ENCODE data around the gene ATRNL1.

The ATRNL1 gene

DNA sequence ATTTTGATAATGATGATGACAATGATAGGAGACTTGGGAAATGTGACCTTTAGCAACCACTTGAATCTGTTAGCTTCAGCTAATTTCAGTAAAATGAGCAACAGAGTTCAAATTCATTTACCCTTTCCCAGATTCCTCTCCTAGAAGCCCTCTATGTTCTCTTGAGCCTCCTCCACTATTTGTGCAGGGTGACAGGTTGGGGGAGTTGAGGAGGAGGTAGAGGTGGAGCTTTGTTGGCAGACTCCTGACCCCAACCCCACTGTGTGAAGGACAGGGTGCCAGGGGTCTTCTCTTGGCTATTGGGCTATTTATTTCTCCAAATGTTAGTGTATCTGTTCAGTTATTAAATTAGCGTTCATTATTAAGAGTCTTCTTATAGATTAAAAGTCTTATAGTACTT is 757.5 kb downstream of the ATRNL1 start:
- Histone ChIP-seq H3K79me2 (ENCODE audit: control insufficient read depth, low read length) (no peaks in the 10 kb centered on the region), H3K4me3 (ENCODE audit: low read length) (no peak overlapping the region), H3K4me2 (ENCODE audit: low read length) (no peak overlapping the region), H3K36me3 (ENCODE audit: control insufficient read depth, low read length) (no peaks in the 10 kb centered on the region), H3K4me1 (ENCODE audit: control insufficient read depth, low read length) (no peaks in the 10 kb centered on the region), H3K9me2 (replicated peaks; ENCODE audit: control insufficient read depth, low read length) (no peaks in the 10 kb centered on the region), H3K9me3 (ENCODE audit: control insufficient read depth, insufficient read depth, low read length) (no peaks in the 10 kb centered on the region), H4K20me1 (ENCODE audit: control insufficient read depth, insufficient read depth, low read depth, low read length) (no peaks in the 10 kb centered on the region), H3F3A (ENCODE audit: control insufficient read depth, insufficient read depth) (no peaks in the 10 kb centered on the region), H3K27me3 (ENCODE audit: control insufficient read depth, low read length) (no peaks in the 10 kb centered on the region), H3K27ac (ENCODE audit: low read depth, low read length) (no peak overlapping the region)
- no peak for TF ChIP-seq EZH2phosphoT487 (IDR thresholded peaks at IDR 0.05; ENCODE audit: borderline replicate concordance, low read length)
- TF ChIP-seq, protein P1, sequence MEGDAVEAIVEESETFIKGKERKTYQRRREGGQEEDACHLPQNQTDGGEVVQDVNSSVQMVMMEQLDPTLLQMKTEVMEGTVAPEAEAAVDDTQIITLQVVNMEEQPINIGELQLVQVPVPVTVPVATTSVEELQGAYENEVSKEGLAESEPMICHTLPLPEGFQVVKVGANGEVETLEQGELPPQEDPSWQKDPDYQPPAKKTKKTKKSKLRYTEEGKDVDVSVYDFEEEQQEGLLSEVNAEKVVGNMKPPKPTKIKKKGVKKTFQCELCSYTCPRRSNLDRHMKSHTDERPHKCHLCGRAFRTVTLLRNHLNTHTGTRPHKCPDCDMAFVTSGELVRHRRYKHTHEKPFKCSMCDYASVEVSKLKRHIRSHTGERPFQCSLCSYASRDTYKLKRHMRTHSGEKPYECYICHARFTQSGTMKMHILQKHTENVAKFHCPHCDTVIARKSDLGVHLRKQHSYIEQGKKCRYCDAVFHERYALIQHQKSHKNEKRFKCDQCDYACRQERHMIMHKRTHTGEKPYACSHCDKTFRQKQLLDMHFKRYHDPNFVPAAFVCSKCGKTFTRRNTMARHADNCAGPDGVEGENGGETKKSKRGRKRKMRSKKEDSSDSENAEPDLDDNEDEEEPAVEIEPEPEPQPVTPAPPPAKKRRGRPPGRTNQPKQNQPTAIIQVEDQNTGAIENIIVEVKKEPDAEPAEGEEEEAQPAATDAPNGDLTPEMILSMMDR (IDR thresholded peaks at IDR 0.05; ENCODE audit: low read depth, low read length, poor library complexity, severe bottlenecking), result no peak

DNA sequence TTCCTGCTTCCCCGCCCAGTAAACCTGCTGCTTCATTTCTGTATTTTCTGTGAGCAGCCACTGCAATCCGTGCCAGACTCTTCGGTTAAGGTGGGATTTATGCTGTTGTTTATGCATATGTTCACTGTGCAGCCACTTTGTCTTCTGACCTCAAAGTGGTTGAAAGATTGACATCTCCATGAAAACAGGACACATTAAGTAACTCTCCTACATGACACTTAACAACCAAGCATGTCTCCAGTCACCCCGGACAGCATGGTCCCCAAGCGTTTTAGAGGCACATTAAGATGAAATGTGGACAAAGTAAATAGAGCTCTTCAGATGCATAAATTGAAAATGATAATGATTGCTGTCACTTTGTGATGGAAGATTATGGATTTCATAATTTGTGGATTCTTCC is 758.5 kb downstream of the ATRNL1 start:
- Histone ChIP-seq H3K4me3 (ENCODE audit: low read length) (no peak overlapping the region), H3K9me3 (ENCODE audit: control insufficient read depth, insufficient read depth, low read length) (no peaks in the 10 kb centered on the region), H3K36me3 (ENCODE audit: control insufficient read depth, low read length) (no peaks in the 10 kb centered on the region), H3K4me1 (ENCODE audit: control insufficient read depth, low read length) (no peaks in the 10 kb centered on the region), H3K9me2 (replicated peaks; ENCODE audit: control insufficient read depth, low read length) (no peaks in the 10 kb centered on the region), H3K79me2 (ENCODE audit: control insufficient read depth, low read length) (no peaks in the 10 kb centered on the region), H4K20me1 (ENCODE audit: control insufficient read depth, insufficient read depth, low read depth, low read length) (no peaks in the 10 kb centered on the region), H3K27me3 (ENCODE audit: control insufficient read depth, low read length) (no peaks in the 10 kb centered on the region), H3K27ac (ENCODE audit: low read depth, low read length) (no peak overlapping the region), H3K4me2 (ENCODE audit: low read length) (no peak overlapping the region), H3F3A (ENCODE audit: control insufficient read depth, insufficient read depth) (no peaks in the 10 kb centered on the region)
- TF ChIP-seq EZH2phosphoT487 (IDR thresholded peaks at IDR 0.05; ENCODE audit: borderline replicate concordance, low read length), result no peak
- TF ChIP-seq, protein P1 (IDR thresholded peaks at IDR 0.05; ENCODE audit: low read depth, low read length, poor library complexity, severe bottlenecking), result no peak

DNA sequence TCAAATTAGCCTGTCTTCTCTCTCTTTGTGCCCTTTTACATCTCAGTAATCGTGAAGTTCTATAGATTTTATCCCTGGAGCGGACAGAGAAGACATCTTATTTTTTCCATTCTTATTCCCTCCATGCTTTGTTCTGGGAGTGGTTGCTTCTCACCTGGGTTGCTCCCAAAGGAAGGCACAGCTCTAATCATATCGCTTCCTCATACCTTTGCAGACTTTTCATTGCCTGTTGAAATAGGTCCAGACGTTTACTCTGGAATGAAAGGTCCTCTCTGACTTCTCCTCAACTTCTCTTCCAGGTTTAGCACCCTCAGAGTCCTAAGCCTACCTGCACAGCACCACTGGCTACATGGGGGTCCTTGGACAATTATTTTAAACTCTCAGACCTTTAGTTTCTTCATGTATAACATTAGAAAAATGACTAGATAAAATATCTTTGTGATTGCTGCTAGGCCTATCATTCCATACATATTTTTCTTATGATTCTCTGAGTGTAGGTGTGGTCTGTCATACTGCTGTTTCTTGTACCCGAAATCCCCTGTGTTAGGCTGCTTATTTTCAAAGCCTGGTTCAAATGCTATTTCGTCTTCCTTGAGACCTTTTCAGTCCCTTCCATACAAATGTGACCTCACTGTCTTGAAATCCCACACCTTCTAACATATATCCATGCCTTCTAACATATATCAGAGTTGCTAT is 761.7 kb downstream of the ATRNL1 start:
- Histone ChIP-seq H3K27me3 (ENCODE audit: control insufficient read depth, low read length) (no peaks in the 10 kb centered on the region), H3K36me3 (ENCODE audit: control insufficient read depth, low read length) (no peaks in the 10 kb centered on the region), H3K9me3 (ENCODE audit: control insufficient read depth, insufficient read depth, low read length) (no peaks in the 10 kb centered on the region), H3K27ac (ENCODE audit: low read depth, low read length) (no peak overlapping the region), H3K4me1 (ENCODE audit: control insufficient read depth, low read length) (no peaks in the 10 kb centered on the region), H3K4me3 (ENCODE audit: low read length) (no peak overlapping the region), H4K20me1 (ENCODE audit: control insufficient read depth, insufficient read depth, low read depth, low read length) (no peaks in the 10 kb centered on the region), H3K79me2 (ENCODE audit: control insufficient read depth, low read length) (no peaks in the 10 kb centered on the region), H3K9me2 (replicated peaks; ENCODE audit: control insufficient read depth, low read length) (no peaks in the 10 kb centered on the region), H3F3A (ENCODE audit: control insufficient read depth, insufficient read depth) (no peaks in the 10 kb centered on the region), H3K4me2 (ENCODE audit: low read length) (no peak overlapping the region)
- no peak for TF ChIP-seq EZH2phosphoT487 (IDR thresholded peaks at IDR 0.05; ENCODE audit: borderline replicate concordance, low read length)
- TF ChIP-seq, protein P1 (IDR thresholded peaks at IDR 0.05; ENCODE audit: low read depth, low read length, poor library complexity, severe bottlenecking), result no peak

All from DOHH2 (cell line).